AG10803 (cell line): ENCODE results near the gene DYRK1B.

Experiments used
- DNase-seq: peaks from one replicate; pipeline ENCODE4 v3.0.0; 2010; ENCODE audit warnings: low read depth
- H3K4me3 ChIP-seq: 2 replicates; pipeline ENCODE4 v1.5.1; 2011; ENCODE audit warnings: mild to moderate bottlenecking, low read length, control low read depth
- TF ChIP-seq, protein P1 (sequence below): conservative IDR thresholded peaks from 2 replicates; pipeline ENCODE4 v1.5.1; 2011; ENCODE audit warnings: mild to moderate bottlenecking, low read length, control low read depth, inconsistent platforms

The DYRK1B gene

GRCh38 chr19:39865186-39865585 lies 31.2 kb upstream of the DYRK1B start:
- DNase-seq: no peak
- no peak overlapping the region for H3K4me3 ChIP-seq
- TF ChIP-seq, protein P1, sequence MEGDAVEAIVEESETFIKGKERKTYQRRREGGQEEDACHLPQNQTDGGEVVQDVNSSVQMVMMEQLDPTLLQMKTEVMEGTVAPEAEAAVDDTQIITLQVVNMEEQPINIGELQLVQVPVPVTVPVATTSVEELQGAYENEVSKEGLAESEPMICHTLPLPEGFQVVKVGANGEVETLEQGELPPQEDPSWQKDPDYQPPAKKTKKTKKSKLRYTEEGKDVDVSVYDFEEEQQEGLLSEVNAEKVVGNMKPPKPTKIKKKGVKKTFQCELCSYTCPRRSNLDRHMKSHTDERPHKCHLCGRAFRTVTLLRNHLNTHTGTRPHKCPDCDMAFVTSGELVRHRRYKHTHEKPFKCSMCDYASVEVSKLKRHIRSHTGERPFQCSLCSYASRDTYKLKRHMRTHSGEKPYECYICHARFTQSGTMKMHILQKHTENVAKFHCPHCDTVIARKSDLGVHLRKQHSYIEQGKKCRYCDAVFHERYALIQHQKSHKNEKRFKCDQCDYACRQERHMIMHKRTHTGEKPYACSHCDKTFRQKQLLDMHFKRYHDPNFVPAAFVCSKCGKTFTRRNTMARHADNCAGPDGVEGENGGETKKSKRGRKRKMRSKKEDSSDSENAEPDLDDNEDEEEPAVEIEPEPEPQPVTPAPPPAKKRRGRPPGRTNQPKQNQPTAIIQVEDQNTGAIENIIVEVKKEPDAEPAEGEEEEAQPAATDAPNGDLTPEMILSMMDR: no peak

DNA sequence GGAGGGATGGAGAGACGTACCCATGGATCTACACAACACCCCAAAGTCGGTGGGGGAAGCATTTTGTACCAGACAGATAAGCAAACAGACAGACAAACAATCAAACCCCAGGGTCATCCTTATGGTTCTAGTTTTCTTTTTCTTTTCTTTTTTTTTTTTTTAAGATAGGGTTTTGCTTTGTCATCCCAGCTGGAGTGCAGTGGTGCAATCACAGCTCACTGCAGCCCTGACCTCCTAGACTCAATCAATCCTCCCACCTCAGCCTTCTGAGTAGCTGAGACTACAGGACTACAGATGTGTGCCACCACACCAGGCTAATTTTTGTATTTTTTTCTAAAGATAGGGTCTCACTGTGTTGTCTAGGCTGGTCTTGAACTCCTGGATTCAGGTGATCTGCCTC lies 30.2 kb upstream of the DYRK1B start:
- DNase-seq: no peak
- H3K4me3 ChIP-seq: no peak overlapping the region
- TF ChIP-seq, protein P1: no peak

DNA sequence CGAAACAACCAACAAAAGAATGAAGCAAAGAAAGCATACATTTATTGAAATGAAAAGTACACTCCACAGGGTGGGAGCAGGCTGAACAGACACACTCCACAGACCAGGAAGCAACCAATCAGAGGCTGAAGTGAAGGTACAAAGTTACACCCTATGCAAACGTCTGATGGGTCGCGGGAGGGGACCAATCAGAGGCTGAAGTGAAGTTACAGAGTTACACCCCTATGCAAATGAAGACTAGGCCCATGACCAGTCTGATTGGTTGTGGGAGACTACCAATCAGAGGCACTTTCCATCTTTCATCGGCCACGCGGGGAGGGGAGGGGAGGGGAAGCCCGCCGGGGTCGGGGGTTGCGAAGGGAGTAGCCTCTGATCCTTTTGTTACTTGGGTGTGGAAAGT lies 24.6 kb upstream of the DYRK1B start:
- DNase-seq: no peak
- H3K4me3 ChIP-seq: no peak overlapping the region
- TF ChIP-seq, protein P1: no peak

- no peak for DNase-seq
- TF ChIP-seq, protein P1: no peak
- no peak overlapping the region for H3K4me3 ChIP-seq
These were observed 18.9 kb upstream of the DYRK1B start for GRCh38 chr19:39852882-39853281.

DNA sequence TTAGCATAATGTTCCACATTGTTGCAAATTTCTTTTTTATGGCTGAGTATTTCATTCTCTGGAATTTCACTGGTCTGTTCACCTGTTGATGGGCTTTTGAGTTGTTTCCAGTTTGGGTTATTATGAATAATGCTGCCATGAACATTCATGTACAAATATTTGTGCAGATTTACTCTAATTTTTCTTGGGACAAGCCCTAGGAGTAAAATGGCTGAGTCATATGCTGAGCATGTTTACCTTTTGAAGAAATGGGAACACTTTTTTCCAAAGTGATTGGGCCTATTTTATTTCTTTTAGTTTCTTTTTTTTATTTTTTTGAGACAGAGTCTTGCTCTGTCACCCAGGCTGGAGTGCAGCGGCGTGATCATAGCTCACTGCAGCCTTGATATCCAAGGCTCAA lies 16.9 kb upstream of the DYRK1B start:
- TF ChIP-seq, protein P1: no peak
- no peak for DNase-seq
- H3K4me3 ChIP-seq: no peak overlapping the region

- H3K4me3 ChIP-seq: no peak overlapping the region
- TF ChIP-seq, protein P1: no peak
- no peak for DNase-seq
These were observed 14.4 kb upstream of the DYRK1B start for GRCh38 chr19:39848392-39848791.

DNA sequence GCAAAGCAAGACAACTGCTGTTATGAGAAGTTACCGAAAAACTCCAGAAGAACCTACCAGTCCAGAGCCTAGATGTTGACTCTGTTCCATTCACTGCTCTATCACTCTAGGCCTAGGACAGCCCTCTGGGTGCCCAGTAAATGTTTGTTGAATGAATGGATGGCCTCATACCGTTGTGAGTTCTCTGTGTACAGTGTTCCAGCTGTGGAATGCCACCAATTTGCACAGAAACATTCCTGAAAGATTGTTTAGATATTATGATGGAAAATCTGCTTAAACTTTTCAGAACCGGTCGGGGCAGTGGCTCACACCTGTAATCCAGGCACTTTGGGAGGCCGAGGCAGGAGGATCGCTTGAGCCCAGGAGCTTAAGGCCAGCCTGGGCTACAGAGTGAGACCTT lies 13.6 kb upstream of the DYRK1B start:
- TF ChIP-seq, protein P1: no peak

More for the DNA sequence above, 13.6 kb upstream of the DYRK1B start:
- H3K4me3 ChIP-seq: no peak overlapping the region
- no peak for DNase-seq
